Measurements from ENCODE around the gene PEAK1. TPM values are rescaled to one million over a fixed set of nuclear protein-coding genes. Genes with fewer than 3 reads are reported as not detected.
A peak's percentile ranks its signal among the peaks of the same experiment; 100 is the strongest.

Gene PEAK1
- total and polyA plus RNA-seq, 9 of the 15 experiments (the other 6 are each of a cell fraction or from before 2014, with no cell fraction given) = 0.99 to 22.4 (median 10.8) TPM

DNA sequence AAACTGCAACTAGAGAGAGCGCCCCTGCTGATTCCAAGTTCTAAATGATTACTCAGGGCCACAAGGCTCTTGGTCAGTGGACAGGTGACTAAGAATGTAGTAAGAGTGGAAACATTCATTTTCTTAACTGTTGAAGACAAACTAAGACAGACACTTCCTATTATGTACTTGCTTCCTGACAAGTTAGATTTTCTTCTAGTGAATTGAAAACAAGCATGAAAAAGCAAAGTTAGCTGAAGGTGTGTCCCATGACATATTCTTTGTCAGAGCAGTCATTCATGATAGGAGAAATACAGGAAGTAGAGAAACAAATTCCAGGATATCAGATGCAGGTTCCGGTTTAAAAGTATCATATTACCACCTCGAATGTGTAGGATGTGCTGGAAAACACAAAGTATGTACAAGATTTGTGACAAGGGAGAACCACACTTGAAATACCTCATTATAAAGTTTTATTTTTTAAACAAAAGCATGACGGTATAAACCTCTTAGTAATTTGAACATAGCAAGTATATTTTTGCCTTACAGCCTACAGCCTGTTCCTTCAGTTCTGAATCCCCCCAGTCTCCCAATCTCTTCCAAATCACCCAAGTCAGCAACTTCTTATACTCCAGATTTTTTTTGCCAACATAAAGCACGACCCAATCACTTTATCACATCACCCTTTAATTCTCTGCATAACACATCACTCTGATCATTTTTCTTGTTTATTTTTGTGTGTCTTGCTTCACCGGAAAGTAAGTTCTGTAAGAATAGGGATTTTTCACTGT lies 355.2 kb downstream of the PEAK1 start (continued):
- peak; percentile 84 for TF ChIP-seq ZNF316 (IDR thresholded peaks at IDR 0.05)
- no peak for TF ChIP-seq HNRNPL (IDR thresholded peaks at IDR 0.05; ENCODE audit: low read depth, low read length)
- TF ChIP-seq, protein P1, sequence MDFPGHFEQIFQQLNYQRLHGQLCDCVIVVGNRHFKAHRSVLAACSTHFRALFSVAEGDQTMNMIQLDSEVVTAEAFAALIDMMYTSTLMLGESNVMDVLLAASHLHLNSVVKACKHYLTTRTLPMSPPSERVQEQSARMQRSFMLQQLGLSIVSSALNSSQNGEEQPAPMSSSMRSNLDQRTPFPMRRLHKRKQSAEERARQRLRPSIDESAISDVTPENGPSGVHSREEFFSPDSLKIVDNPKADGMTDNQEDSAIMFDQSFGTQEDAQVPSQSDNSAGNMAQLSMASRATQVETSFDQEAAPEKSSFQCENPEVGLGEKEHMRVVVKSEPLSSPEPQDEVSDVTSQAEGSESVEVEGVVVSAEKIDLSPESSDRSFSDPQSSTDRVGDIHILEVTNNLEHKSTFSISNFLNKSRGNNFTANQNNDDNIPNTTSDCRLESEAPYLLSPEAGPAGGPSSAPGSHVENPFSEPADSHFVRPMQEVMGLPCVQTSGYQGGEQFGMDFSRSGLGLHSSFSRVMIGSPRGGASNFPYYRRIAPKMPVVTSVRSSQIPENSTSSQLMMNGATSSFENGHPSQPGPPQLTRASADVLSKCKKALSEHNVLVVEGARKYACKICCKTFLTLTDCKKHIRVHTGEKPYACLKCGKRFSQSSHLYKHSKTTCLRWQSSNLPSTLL (IDR thresholded peaks at IDR 0.05) = no peak
- no peak for TF ChIP-seq NFIX (CRISPR knock-in tag; IDR thresholded peaks at IDR 0.05; ENCODE audit: low read depth)

DNA sequence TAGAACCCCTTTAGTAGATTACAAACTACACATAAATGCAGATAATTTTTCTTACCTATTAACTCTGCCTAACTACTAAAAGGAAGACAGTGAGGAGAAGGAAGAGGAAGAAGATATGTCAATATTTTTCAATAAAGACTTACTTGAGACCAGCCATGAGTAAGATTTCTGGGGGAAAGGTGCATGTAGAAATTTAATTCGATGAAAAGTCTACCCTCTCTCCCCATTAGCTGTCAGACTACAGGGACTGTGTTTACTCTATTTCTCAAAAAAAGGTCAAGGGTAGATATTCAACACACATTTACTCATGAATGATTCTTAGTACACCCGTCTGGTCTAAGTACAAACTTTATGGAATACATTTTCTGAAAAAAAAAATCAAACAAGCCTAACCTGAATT lies 355.8 kb downstream of the PEAK1 start:
- no peaks in the 10 kb centered on the region for H3K27me3 ChIP-seq (ENCODE audit: control insufficient read depth in 2 of 2, insufficient read depth in 2 of 2, low read length in 2 of 2)
- peaks cover 5 to 29% of the 10 kb centered on the region in 2 experiments for H3K4me1 ChIP-seq (replicated peaks in 1 of 2; ENCODE audit: control insufficient read depth in 2 of 2, insufficient read depth in 2 of 2, low read length in 2 of 2)
- intact Hi-C loops (cut with micrococcal nuclease) (no loop called here), in situ Hi-C loops (cut with MboI) (no loop called here)
- peaks cover 3% of the 10 kb centered on the region for H3K9me1 ChIP-seq (ENCODE audit: control insufficient read depth, insufficient read depth, low read length)
- no peak overlapping the region for H3K4me2 ChIP-seq (ENCODE audit: insufficient read depth, low read length)
- DNase-seq (ENCODE audit: extremely low read depth in 1 of 4, low spot score in 3 of 4) (no peak), FAIRE-seq (no peak), ATAC-seq (no peak)
- TF ChIP-seq ZNF140 (CRISPR knock-in tag; IDR thresholded peaks at IDR 0.05) (no peak), NFIC (IDR thresholded peaks at IDR 0.05) (no peak), YBX1 (IDR thresholded peaks at IDR 0.05) (no peak), GATA2 (CRISPR knock-in tag; IDR thresholded peaks at IDR 0.05) (no peak), RBM14 (IDR thresholded peaks at IDR 0.05; ENCODE audit: borderline replicate concordance, insufficient read depth, low read depth, low read length) (no peak), SMARCE1 (IDR thresholded peaks at IDR 0.05) (no peak), ZNF124 (CRISPR knock-in tag; IDR thresholded peaks at IDR 0.05) (no peak), CBFA2T2 (conservative IDR thresholded peaks at IDR 0.05) (no peak), SP2 (IDR thresholded peaks at IDR 0.05; ENCODE audit: extremely low read depth, low read depth, low read length, poor library complexity, severe bottlenecking) (no peak), AFF1 (IDR thresholded peaks at IDR 0.05; ENCODE audit: low read depth in 1 of 2, partially characterized antibody in 2 of 2) (no peak), GTF2E2 (tag; IDR thresholded peaks at IDR 0.05) (no peak)
- H3K9ac ChIP-seq (ENCODE audit: insufficient read depth in 1 of 2, low read depth in 2 of 2, low read length in 2 of 2) = peak overlapping the region in 1 of 2 experiments; percentile 15; a peak in 1 of 4 replicates
- POLR2A ChIA-PET = interaction anchor here (0.6 kb wide), 1 partner anchor 28 kb away, joined by 3 read pairs; no protein-coding TSS in a partner anchor
- no peaks in the 10 kb centered on the region for H3K9me3 ChIP-seq (replicated peaks; ENCODE audit: control insufficient read depth, insufficient read depth, low read depth, low read length)
- WGBS (ENCODE audit: insufficient coverage, low coverage, missing lambda C conversion rate) = 73% methylated on average over 2 of the region's 2 CpGs
- H3K27ac ChIP-seq (ENCODE audit: extremely low read depth, low read depth, low read length) = peak overlapping the region; percentile 74; the same call in 1 of the 3 replicates
- H2AFZ ChIP-seq (ENCODE audit: low read depth, low read length) = no peak overlapping the region
- no peak overlapping the region for H3K4me3 ChIP-seq
- 0 out of 2 replicates have a peak, but pooled peaks cover 7% of the 10 kb centered on the region for H4K20me1 ChIP-seq (replicated peaks; ENCODE audit: control insufficient read depth, insufficient read depth, low read length)
- CTCF ChIA-PET (ENCODE audit: low intra/inter-chr PET ratio) = no interaction called here
- H3K79me2 ChIP-seq (ENCODE audit: control insufficient read depth, insufficient read depth, low read length) = peaks cover 50% of the 10 kb centered on the region
- H3K36me3 ChIP-seq (ENCODE audit: control insufficient read depth, insufficient read depth, low read length) = peaks cover 7% of the 10 kb centered on the region; the same call in 1 of the 3 replicates
- BruUV-seq (replicated peaks) = no TSS peak

Data from K562 (cell line).